Kidney (tissue), 14 donors: ENCODE data around the gene ANGPT4. TPM values are rescaled to one million over a fixed set of nuclear protein-coding genes. Genes with fewer than 3 reads are reported as not detected.

ENCODE experiments used
- DNase-seq, 5 donors: peaks; one replicate each; pipeline ENCODE4 v3.0.0-alpha.2; 2013 to 2020
- FAIRE-seq: peaks from 2 replicates; lab custom pipeline; 2012; peaks lifted over from hg19 to GRCh38; lab: Jason Lieb, UNC
- H3K27ac ChIP-seq, 2 donors: one replicate each; pipeline ENCODE4 v1.7.0; 2013; ENCODE audit warnings: low read depth in 2 of 2, low read length in 2 of 2, inconsistent platforms in 1 of 2
- H3K27me3 ChIP-seq: one replicate; pipeline ENCODE4 v1.7.1; 2013; ENCODE audit warnings: low read length, inconsistent platforms; ENCODE audit not compliant: control insufficient read depth, insufficient read depth
- H3K36me3 ChIP-seq, 3 donors: one replicate each; pipeline versions ENCODE4 v1.7.0 to v1.7.1; 2013; ENCODE audit warnings: low read length in 3 of 3, control low read depth in 1 of 3, inconsistent platforms in 1 of 3; ENCODE audit not compliant: insufficient read depth in 3 of 3, control insufficient read depth in 2 of 3
- H3K4me1 ChIP-seq, 3 donors: one replicate each; pipeline versions ENCODE4 v1.7.0 to v1.7.1; 2013; ENCODE audit warnings: low read length in 3 of 3, inconsistent platforms in 1 of 3, low read depth in 1 of 3; ENCODE audit not compliant: control insufficient read depth in 2 of 3, insufficient read depth in 2 of 3
- H3K4me3 ChIP-seq, 3 donors: one replicate each; pipeline versions ENCODE4 v1.7.0 to v1.8.1; 2013; ENCODE audit warnings: low read length in 3 of 3, control low read depth in 1 of 3, inconsistent platforms in 1 of 3
- H3K9ac ChIP-seq, 3 donors: one replicate each; pipeline versions ENCODE4 v1.7.0 to v1.7.1; 2013; ENCODE audit warnings: low read length in 3 of 3, control low read depth in 1 of 3, inconsistent platforms in 1 of 3
- H3K9me3 ChIP-seq, 3 donors: one replicate each; pipeline versions ENCODE4 v1.7.0 to v1.7.1; 2013; ENCODE audit warnings: low read length in 3 of 3, control low read depth in 1 of 3, inconsistent platforms in 1 of 3; ENCODE audit not compliant: control insufficient read depth in 2 of 3, insufficient read depth in 1 of 3
- CTCF ChIP-seq: IDR thresholded peaks from 3 replicates; pipeline ENCODE4 v1.5.1; 2012; ENCODE audit warnings: mild to moderate bottlenecking, moderate library complexity, borderline replicate concordance; ENCODE audit not compliant: insufficient read depth; ENCODE audit errors: extremely low read depth
- intact Hi-C: fragments of 100-400 bp; cut with DNase I; formaldehyde crosslinking; loops from one replicate; pipeline ENCODE4 v1.11.1; 2022
- polyA plus RNA-seq: library from polyadenylated mRNA; stranded (reverse); fragments of 350-450 nt; fragmentation: Illumina TruSeq; extraction: RNeasy Lipid Tissue Mini Kit (QIAGEN cat#74804); gene quantifications from one replicate; pipeline ENCODE4 v1.2.3, GENCODE V29; 2014; ENCODE audit warnings: low read depth, low replicate concordance; ENCODE audit not compliant: insufficient read depth
- total RNA-seq: library from RNA; stranded (reverse); fragmentation: NEBNext Ultra II Directional; extraction: Animal tissue kit (Norgen Biotek cat#: 25700); gene quantifications from one replicate; pipeline ENCODE4 v1.2.1, GENCODE V29; 2021
- donor health status: control.
- donor health status: control.
- donor health status: control.
- donor health status: control.
- donor health status: control.
- donor health status: DM: yes; HTN: yes; CAD: no.
- donor health status: Normal renal cell carcinoma (clear cell type).

The ANGPT4 gene
- total and polyA plus RNA-seq, 2 donors from 2014 or later, result 0.24 to 0.57 TPM

GRCh38 chr20:826695-827323 lies 89.3 kb downstream of the ANGPT4 start:
- intact Hi-C loops, result no loop called here
- no peak for FAIRE-seq
- no peak for DNase-seq

GRCh38 chr20:825710-826421 lies 90.3 kb downstream of the ANGPT4 start:
- FAIRE-seq, result no peak

More at GRCh38 chr20:826695-827323, 89.3 kb downstream of the ANGPT4 start:
- Histone ChIP-seq H3K27me3 (no peaks in the 10 kb centered on the region), H3K36me3 (no peaks in the 10 kb centered on the region), H3K4me1 (peaks cover 0 to 4% (median 0%) of the 10 kb centered on the region in 3 donors), H3K9me3 (no peaks in the 10 kb centered on the region), H3K27ac (no peak overlapping the region), H3K4me3 (no peak overlapping the region), H3K9ac (no peak overlapping the region)
- no peak for TF ChIP-seq CTCF

GRCh38 chr20:824916-825315 lies 91.2 kb downstream of the ANGPT4 start:
- H3K4me3 ChIP-seq, result no peak overlapping the region
- DNase-seq, result no peak
- peaks cover 0 to 4% (median 0%) of the 10 kb centered on the region in 3 donors for H3K4me1 ChIP-seq
- no peaks in the 10 kb centered on the region for H3K27me3 ChIP-seq
- no peak for TF ChIP-seq CTCF
- no peak overlapping the region for H3K9ac ChIP-seq
- no peak overlapping the region for H3K27ac ChIP-seq
- no peak for FAIRE-seq
- H3K36me3 ChIP-seq, result no peaks in the 10 kb centered on the region
- intact Hi-C loops, result no loop called here
- no peaks in the 10 kb centered on the region for H3K9me3 ChIP-seq

More at GRCh38 chr20:825710-826421, 90.3 kb downstream of the ANGPT4 start:
- no peaks in the 10 kb centered on the region for H3K9me3 ChIP-seq
- peaks cover 0 to 4% (median 0%) of the 10 kb centered on the region in 3 donors for H3K4me1 ChIP-seq
- peak in 1 of 5 donors; percentile 29 for DNase-seq
- TF ChIP-seq CTCF, result no peak
- no peaks in the 10 kb centered on the region for H3K27me3 ChIP-seq
- no peak overlapping the region for H3K27ac ChIP-seq
- H3K9ac ChIP-seq, result no peak overlapping the region
- no peak overlapping the region for H3K4me3 ChIP-seq
- no peaks in the 10 kb centered on the region for H3K36me3 ChIP-seq
- intact Hi-C loops, result no loop called here
